Transverse colon (tissue), 4 donors: ENCODE measurements around the gene AGBL4.

Experiments used
- CTCF ChIP-seq, 5 experiments: fragments of 200-600 bp in 3 of 5; fragments of 450-650 bp in 2 of 5; sonication (generic) in 3 of 5; IDR thresholded peaks; 1 replicate in 2 of 5; 2 replicates in 3 of 5; pipeline ENCODE4 v1.5.1; 2016 to 2017; ENCODE audit warnings: antibody characterized with exemption in 5 of 5, inconsistent platforms in 3 of 5, mild to moderate bottlenecking in 2 of 5, moderate library complexity in 1 of 5
- EP300 ChIP-seq: sonication (generic); formaldehyde crosslinking; IDR thresholded peaks from one replicate; pipeline ENCODE4 v1.6.1; 2017; ENCODE audit warnings: antibody characterized with exemption, low read depth
- POLR2A ChIP-seq: fragments of 450-650 bp; IDR thresholded peaks from one replicate; pipeline ENCODE4 v1.6.1; 2016; ENCODE audit warnings: antibody characterized with exemption, mild to moderate bottlenecking, moderate library complexity
- POLR2AphosphoS5 ChIP-seq, 3 donors: sonication (generic); formaldehyde crosslinking; IDR thresholded peaks; one replicate each; pipeline ENCODE4 v1.6.1; 2016; ENCODE audit warnings: antibody characterized with exemption in 3 of 3

- TF ChIP-seq CTCF (IDR thresholded peaks at IDR 0.05) (no peak), EP300 (no peak), POLR2A (no peak), POLR2AphosphoS5 (IDR thresholded peaks at IDR 0.05) (no peak)
These were observed 1261.8 kb downstream of the AGBL4 start for GRCh38 chr1:48761986-48762385.
